RKO (cell line): ENCODE measurements around the gene TAF11L2.
"Not testable (repeated sequence)": the region's sequence is repeated elsewhere in the genome, so short reads cannot be mapped to it uniquely, and the experiment has no call there.

Source experiments
- DNase-seq: peaks from one replicate; pipeline ENCODE4 v3.0.0-alpha.2; 2016; ENCODE audit warnings: low spot score

TAF11L2 gene

DNA sequence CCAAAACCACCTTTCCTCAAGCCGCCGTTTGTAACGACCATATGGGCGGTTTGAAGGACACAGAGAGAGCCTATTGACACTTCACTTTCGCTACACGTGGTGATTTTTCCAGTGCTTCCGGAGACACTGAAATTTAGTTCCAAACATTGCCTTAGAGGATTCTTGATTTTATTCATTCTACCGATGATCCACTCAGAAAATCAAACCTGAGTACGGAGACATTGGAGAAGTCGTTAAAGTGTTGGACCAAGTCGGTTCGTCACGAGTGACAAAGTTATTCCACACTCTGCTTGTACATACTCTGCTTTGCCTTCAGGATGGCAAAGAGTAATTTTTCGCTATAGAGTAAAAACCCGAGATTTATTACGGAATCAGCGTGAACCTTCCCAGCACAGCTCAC is 28.5 kb downstream of the TAF11L2 start:
- not testable (repeated sequence) for DNase-seq

DNA sequence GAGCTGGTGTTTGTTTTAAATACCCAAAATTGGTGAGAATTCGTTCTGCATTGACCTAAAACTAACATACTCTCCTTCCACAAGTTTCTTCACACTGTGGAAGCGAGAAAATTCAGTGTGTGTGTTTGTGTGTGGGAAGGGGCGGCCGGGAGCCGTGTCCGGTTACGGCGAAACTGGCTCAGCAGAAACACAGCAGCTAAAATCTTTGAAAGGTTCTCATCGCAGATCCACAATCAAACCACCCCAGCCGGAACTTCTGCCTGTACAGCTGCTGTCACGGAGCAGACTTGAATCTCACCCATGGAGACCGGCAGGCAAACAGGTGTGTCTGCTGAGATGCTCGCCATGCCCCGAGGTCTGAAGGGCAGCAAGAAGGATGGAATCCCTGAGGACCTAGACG is 30.3 kb downstream of the TAF11L2 start, which contains the start of gene TAF11L6:
Gene TAF11L6 (plus strand): TSS at position 301 of the 400 bp plus-strand sequence.
- not testable (repeated sequence) for DNase-seq
